NCI-H2029 treated with DMSO at 0.1 percent for 48 hours (cell line): Measurements from ENCODE around the gene KIF21B.
"Not testable (repeated sequence)": the region's sequence is repeated elsewhere in the genome, so short reads cannot be mapped to it uniquely, and the experiment has no call there.

Experiments used
- DNase-seq: peaks from one replicate; lab custom pipeline; 2025; lab: John Stamatoyannopoulos, UW

Gene KIF21B

DNA sequence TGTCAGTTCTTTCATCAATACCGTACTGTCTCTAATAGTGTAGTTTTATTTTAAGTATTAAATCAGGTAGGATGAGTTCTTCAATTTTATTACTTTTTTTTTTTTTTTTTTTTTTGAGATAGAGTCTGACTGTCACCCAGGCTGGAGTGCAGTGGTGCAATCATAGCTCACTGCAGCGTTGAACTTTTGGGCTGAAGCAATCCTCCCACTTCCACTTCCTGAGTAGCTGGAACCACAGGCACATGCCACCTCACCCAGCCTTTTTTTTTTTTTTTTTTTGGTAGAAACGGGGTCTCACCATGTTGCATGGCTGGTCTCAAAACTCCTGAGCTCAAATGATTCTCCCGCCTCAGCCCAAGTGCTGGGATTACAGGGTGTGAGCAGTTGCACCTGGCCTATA, 84.6 kb downstream of the KIF21B start:
- no peak for DNase-seq

DNA sequence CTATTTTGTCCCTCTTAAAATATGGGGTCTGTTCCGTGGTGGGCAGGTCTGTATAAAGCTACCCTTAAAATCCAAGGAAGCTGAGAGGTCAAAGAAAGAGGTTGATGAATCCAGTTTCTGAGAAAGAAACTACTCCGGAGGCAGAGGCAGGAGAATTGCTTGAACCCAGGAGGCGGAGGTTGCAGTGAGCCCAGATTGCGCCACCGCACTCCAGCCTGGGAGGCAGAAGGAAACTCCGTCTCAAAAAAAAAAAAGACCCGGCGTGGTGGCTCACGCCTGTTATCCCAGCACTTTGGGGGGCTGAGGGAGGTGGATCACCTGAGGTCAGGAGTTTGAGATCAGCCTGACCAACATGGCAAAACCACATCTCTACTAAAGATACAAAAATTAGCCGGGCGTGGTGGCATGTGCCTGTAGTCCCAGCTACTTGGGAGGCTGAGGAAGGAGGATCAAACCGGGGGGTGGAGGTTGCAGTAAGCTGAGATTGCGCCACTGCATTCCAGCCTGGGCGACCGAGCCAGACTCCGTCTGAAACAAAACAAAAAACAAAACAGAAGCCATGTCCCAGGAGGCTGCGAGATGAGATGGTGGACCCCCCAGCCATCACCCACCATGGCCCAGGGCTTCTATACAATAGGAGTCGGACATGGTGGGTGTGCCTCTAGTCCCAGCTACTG, 88.1 kb downstream of the KIF21B start:
- not testable (repeated sequence) for DNase-seq

DNA sequence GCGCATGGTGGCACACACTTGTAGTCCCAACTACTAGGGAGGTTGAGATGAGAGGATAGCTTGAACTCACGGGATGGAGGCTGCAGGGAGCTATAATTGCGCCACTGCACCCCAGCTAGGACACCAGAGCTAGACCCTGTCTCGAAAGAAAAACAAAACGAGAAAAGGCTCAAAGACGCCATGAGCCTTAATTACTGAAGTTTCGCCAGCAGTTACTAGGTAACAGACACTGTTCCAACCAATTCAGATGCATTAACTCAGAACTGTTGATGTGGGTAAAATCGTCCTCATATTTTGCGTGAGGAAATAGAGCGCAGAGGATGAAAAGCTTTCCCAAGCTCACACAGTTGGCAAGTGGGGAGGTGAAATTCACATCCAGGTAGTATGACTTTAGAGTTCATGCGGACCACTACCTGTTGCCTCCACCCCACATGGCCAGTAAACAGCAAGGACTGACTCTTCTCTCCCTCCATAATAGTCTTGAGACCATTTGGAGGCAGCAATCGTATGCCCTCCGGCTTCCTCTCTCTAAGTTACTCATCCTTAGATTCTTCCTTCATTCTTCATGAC, 88.8 kb downstream of the KIF21B start:
- no peak for DNase-seq

GRCh38 chr1:200931776-200932175, 91.7 kb downstream of the KIF21B start:
- DNase-seq: no peak

DNA sequence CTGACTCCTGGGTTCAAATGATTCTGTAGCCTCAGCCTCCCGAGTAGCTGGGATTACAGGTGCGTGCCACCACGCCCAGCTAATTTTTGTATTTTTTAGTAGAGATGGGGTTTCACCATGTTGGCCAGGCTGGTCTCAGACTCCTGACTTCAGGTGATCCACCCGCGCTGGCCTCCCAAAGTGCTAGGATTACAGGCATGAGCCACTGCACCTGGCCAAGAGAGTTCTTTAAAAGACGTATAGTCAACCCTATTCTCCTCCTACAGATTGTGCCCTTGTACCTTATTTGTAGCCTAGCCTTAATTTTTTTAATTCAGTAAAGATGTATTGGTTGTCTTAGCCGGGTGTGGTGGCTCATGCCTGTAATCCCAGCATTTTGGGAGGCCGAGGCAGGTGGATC, 93.2 kb downstream of the KIF21B start:
- not testable (repeated sequence) for DNase-seq

GRCh38 chr1:200929530-200930278, 93.8 kb downstream of the KIF21B start:
- no peak for DNase-seq

- DNase-seq: no peak
Observed at GRCh38 chr1:200925831-200926230, 97.7 kb downstream of the KIF21B start.

DNA sequence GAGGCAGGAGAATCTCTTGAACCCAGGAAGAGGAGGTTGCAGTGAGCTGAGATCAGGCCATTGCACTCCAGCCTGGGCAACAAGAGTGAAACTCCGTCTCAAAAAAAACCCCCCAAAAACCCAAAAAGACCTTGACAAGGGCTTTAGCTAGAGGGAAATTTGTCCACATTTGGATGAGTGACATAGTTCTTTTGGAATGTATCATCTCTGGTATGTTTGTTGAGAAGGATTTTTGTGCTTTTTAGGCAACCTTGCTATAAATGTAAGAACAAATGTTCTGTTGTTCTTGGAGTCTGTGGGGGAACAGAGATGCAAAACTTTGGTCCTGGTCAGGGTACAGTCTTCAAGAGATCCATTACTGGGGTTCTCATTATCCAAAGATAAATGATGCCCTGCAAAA, 99.9 kb downstream of the KIF21B start:
- no peak for DNase-seq

- no peak for DNase-seq
Observed at GRCh38 chr1:200922406-200922805, 101.1 kb downstream of the KIF21B start.

DNA sequence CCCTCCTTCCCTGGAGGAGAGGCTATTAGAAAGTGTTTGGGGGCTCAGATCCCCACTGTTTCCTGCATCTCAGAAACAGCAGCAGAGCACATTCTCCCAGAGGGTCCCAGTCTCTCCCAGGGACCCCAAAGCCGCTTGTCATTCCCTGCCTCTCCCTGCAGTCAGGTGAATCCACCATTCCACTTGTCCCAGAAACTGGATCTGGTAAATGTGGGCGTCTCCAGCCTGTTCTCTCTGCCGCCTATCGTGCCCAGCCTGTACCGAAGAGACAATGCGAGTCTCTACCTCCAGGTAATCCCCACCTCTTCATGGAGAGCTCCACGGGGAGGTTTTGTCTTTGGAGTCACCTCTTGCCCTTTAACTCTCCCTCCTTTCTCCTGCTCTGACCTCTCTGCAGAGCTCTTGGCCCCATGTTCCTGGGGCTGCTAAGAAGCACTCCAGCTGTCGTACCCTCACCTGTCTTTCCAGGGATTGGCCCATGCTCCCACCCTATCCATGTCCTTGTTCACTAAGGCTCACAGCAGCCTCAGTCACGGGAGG, 101.9 kb downstream of the KIF21B start:
- no peak for DNase-seq
